SK-N-SH (cell line): Measurements from ENCODE around the gene MPPED2.

ENCODE experiments used
- JUND ChIP-seq: IDR thresholded peaks from 2 replicates; pipeline ENCODE4 v1.4.0; 2012
- MXI1 ChIP-seq: IDR thresholded peaks from 2 replicates; pipeline ENCODE4 v1.6.1; 2012; ENCODE audit warnings: mild to moderate bottlenecking, low read depth, low read length, improper control_type of control experiment
- SIN3A ChIP-seq: IDR thresholded peaks from 2 replicates; pipeline ENCODE4 v1.6.1; 2012; ENCODE audit warnings: low read depth, mild to moderate bottlenecking, low read length, moderate library complexity, borderline replicate concordance
- TF ChIP-seq, protein P1 (sequence below): fragments of 200-600 bp; sonication (generic); IDR thresholded peaks from 2 replicates; pipeline ENCODE4 v1.6.1; 2017; ENCODE audit warnings: antibody characterized with exemption, mild to moderate bottlenecking, moderate library complexity
- TF ChIP-seq, protein P2 (sequence below): IDR thresholded peaks from 2 replicates; pipeline ENCODE4; 2012

DNA sequence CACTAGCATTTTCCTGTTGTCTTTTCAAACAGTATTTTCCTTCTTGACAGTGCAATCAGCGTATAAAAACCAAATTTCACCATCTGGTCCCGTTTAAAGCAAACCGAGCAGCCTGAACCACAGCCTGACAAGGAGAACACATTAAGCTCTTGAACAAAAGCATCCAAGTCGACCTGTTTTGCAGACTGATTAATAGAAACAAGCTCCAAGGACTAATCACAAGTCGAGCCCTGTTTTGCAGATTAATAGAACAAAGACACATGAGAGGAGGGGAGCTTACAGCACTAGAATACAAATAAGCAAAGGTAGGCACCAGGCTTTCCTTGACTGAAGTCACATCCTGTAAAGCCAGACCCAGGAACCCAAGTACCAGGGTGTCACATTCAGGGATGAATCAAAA lies 104.8 kb downstream of the MPPED2 start:
- TF ChIP-seq, protein P1, sequence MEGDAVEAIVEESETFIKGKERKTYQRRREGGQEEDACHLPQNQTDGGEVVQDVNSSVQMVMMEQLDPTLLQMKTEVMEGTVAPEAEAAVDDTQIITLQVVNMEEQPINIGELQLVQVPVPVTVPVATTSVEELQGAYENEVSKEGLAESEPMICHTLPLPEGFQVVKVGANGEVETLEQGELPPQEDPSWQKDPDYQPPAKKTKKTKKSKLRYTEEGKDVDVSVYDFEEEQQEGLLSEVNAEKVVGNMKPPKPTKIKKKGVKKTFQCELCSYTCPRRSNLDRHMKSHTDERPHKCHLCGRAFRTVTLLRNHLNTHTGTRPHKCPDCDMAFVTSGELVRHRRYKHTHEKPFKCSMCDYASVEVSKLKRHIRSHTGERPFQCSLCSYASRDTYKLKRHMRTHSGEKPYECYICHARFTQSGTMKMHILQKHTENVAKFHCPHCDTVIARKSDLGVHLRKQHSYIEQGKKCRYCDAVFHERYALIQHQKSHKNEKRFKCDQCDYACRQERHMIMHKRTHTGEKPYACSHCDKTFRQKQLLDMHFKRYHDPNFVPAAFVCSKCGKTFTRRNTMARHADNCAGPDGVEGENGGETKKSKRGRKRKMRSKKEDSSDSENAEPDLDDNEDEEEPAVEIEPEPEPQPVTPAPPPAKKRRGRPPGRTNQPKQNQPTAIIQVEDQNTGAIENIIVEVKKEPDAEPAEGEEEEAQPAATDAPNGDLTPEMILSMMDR: no peak
- no peak for TF ChIP-seq JUND
- TF ChIP-seq, protein P2, sequence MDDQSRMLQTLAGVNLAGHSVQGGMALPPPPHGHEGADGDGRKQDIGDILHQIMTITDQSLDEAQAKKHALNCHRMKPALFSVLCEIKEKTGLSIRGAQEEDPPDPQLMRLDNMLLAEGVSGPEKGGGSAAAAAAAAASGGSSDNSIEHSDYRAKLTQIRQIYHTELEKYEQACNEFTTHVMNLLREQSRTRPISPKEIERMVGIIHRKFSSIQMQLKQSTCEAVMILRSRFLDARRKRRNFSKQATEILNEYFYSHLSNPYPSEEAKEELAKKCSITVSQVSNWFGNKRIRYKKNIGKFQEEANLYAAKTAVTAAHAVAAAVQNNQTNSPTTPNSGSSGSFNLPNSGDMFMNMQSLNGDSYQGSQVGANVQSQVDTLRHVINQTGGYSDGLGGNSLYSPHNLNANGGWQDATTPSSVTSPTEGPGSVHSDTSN: no peak
- TF ChIP-seq SIN3A: no peak
- TF ChIP-seq MXI1: no peak
